HUES48 (cell line): Measurements from ENCODE around the gene COG5.
A peak's percentile ranks its signal among the peaks of the same experiment; 100 is the strongest.

Experiments used
- H3K27ac ChIP-seq: one replicate; pipeline ENCODE4 v1.7.0; 2013; ENCODE audit warnings: low read depth, low read length, inconsistent platforms
- H3K27me3 ChIP-seq: 2 replicates; pipeline ENCODE4 v1.6.1; 2013; ENCODE audit warnings: mild to moderate bottlenecking, low read length; ENCODE audit not compliant: control insufficient read depth, insufficient read depth
- H3K36me3 ChIP-seq: 2 replicates; pipeline ENCODE4 v1.6.1; 2013; ENCODE audit warnings: low read length; ENCODE audit not compliant: control insufficient read depth, insufficient read depth
- H3K4me1 ChIP-seq: 2 replicates; pipeline ENCODE4 v1.6.1; 2013; ENCODE audit warnings: mild to moderate bottlenecking, low read length; ENCODE audit not compliant: control insufficient read depth, insufficient read depth
- H3K4me3 ChIP-seq: 2 replicates; pipeline ENCODE4 v1.5.1; 2013; ENCODE audit warnings: mild to moderate bottlenecking, low read depth, low read length
- H3K9ac ChIP-seq: 2 replicates; pipeline ENCODE4 v1.6.1; 2013; ENCODE audit warnings: mild to moderate bottlenecking, low read depth, low read length, moderate library complexity
- H3K9me3 ChIP-seq: 2 replicates; pipeline ENCODE4 v1.6.1; 2013; ENCODE audit warnings: low read length; ENCODE audit not compliant: control insufficient read depth, insufficient read depth

Gene COG5

GRCh38 chr7:107594961-107595737 is 31.4 kb upstream of the COG5 start:
- no peaks in the 10 kb centered on the region for H3K9me3 ChIP-seq
- no peak overlapping the region for H3K4me3 ChIP-seq
- H3K4me1 ChIP-seq, result no peaks in the 10 kb centered on the region
- H3K36me3 ChIP-seq, result 0 out of 2 replicates have a peak, but pooled peaks cover 8% of the 10 kb centered on the region
- H3K27me3 ChIP-seq, result no peaks in the 10 kb centered on the region
- H3K27ac ChIP-seq, result no peak overlapping the region
- H3K9ac ChIP-seq, result no peak overlapping the region

GRCh38 chr7:107593025-107593410 is 29.3 kb upstream of the COG5 start:
- Histone ChIP-seq H3K4me3 (no peak overlapping the region), H3K9ac (no peak overlapping the region), H3K9me3 (no peaks in the 10 kb centered on the region), H3K36me3 (0 out of 2 replicates have a peak, but pooled peaks cover 8% of the 10 kb centered on the region), H3K27ac (no peak overlapping the region), H3K27me3 (no peaks in the 10 kb centered on the region), H3K4me1 (no peaks in the 10 kb centered on the region)

DNA sequence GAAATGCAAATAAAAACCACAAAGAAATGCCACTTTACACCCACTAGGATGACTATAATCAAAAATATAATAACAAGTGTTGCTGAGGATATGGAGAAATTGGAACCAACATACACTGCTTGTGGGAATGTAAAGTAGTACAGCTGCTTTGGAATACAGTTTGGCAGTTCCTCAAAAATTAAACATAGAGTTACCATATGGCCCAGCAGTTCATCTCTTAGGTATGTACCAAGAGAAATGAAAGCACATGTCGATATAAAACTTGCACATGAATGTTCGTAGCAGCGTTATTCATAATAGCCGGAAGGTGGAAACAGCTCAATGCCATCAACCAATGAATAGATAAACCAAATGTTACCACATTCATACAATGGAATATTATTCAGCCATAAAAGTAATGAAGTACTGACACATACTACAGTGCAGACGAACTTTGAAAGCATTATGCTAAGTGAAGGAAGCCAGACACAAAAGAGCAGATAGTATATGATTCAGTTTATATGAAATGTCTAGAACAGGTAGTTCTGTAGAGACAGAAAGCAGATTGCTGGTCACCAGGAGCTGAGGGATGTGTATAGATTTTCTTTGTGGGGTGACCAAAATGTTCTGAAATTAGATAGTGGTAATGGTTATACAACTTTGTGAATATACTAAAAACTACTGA is 28.8 kb upstream of the COG5 start:
- Histone ChIP-seq H3K27ac (no peak overlapping the region), H3K27me3 (no peaks in the 10 kb centered on the region), H3K4me1 (no peaks in the 10 kb centered on the region), H3K4me3 (no peak overlapping the region), H3K36me3 (0 out of 2 replicates have a peak, but pooled peaks cover 8% of the 10 kb centered on the region), H3K9ac (no peak overlapping the region), H3K9me3 (no peaks in the 10 kb centered on the region)

- 0 out of 2 replicates have a peak, but pooled peaks cover 8% of the 10 kb centered on the region for H3K36me3 ChIP-seq
- no peaks in the 10 kb centered on the region for H3K27me3 ChIP-seq
- H3K4me1 ChIP-seq, result no peaks in the 10 kb centered on the region
- H3K9ac ChIP-seq, result no peak overlapping the region
- H3K27ac ChIP-seq, result no peak overlapping the region
- H3K4me3 ChIP-seq, result no peak overlapping the region
- no peaks in the 10 kb centered on the region for H3K9me3 ChIP-seq
Observed at GRCh38 chr7:107591421-107591820, 27.7 kb upstream of the COG5 start.

GRCh38 chr7:107588529-107589130 is 24.9 kb upstream of the COG5 start:
- Histone ChIP-seq H3K36me3 (no peaks in the 10 kb centered on the region; the same call in 1 of the 2 replicates), H3K27ac (no peak overlapping the region), H3K9me3 (no peaks in the 10 kb centered on the region), H3K27me3 (no peaks in the 10 kb centered on the region), H3K4me3 (no peak overlapping the region), H3K4me1 (no peaks in the 10 kb centered on the region), H3K9ac (no peak overlapping the region)

GRCh38 chr7:107584716-107585115 is 21.0 kb upstream of the COG5 start:
- H3K27me3 ChIP-seq, result no peaks in the 10 kb centered on the region; the same call in 1 of the 2 replicates
- no peak overlapping the region for H3K9ac ChIP-seq
- H3K4me1 ChIP-seq, result 0 out of 2 replicates have a peak, but pooled peaks cover 3% of the 10 kb centered on the region
- H3K36me3 ChIP-seq, result no peaks in the 10 kb centered on the region; the same call in 1 of the 2 replicates
- no peaks in the 10 kb centered on the region for H3K9me3 ChIP-seq
- H3K4me3 ChIP-seq, result no peak overlapping the region
- H3K27ac ChIP-seq, result no peak overlapping the region

DNA sequence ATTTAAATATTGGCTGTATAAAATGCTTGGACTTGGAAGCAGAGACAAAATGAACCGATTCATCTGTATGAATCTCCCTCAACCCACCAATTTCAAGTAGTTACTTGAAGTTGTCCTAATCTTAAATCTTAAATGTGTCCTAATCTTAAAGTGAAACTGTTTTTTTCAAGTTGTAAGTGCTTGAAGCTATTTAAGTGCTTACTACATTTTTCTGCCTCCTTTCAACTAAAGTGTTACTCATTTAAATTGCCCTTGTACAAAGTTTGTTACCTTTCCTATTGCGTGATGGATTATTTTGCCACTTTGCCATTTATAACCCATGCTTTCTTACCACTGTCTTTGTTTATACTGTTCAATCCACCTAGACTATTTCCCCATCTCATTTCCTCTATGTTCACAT is 19.2 kb upstream of the COG5 start:
- Histone ChIP-seq H3K4me3 (no peak overlapping the region), H3K27ac (no peak overlapping the region), H3K9me3 (no peaks in the 10 kb centered on the region), H3K36me3 (no peaks in the 10 kb centered on the region; the same call in 1 of the 2 replicates), H3K9ac (no peak overlapping the region), H3K4me1 (0 out of 2 replicates have a peak, but pooled peaks cover 3% of the 10 kb centered on the region), H3K27me3 (no peaks in the 10 kb centered on the region; the same call in 1 of the 2 replicates)

DNA sequence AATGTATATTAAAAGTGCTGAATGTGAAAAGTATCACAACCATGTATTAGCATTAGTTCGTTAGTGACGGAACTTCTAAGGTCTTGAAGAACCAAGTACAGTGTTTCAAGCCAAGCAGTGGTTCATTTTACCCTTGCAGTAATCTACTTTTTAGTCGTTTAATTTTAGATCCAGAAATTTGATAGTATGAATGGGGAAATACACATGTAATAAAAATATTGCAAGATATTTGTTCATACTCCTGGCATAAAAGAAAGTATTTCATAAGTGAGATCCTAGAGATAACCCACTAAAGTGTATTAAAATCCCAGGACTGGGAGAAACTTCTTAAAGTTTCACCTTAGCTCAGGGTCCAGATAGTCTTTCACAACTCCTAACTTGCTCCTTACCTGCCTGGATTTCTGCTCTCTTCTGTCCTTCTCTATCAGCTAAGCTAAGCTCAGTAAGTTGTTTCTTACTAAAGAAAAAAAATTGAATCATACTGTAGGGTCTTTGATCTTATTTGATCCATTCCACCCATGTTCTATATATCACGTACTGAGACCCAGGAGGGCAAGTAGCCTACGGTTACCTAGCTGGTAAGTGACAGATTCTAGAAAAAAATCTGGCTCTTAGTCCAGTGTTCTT is 17.8 kb upstream of the COG5 start:
- Histone ChIP-seq H3K36me3 (peaks cover 9% of the 10 kb centered on the region), H3K4me3 (peak overlapping the region; percentile 100), H3K9me3 (no peaks in the 10 kb centered on the region), H3K4me1 (0 out of 2 replicates have a peak, but pooled peaks cover 3% of the 10 kb centered on the region), H3K9ac (no peak overlapping the region), H3K27ac (no peak overlapping the region), H3K27me3 (no peaks in the 10 kb centered on the region; the same call in 1 of the 2 replicates)

DNA sequence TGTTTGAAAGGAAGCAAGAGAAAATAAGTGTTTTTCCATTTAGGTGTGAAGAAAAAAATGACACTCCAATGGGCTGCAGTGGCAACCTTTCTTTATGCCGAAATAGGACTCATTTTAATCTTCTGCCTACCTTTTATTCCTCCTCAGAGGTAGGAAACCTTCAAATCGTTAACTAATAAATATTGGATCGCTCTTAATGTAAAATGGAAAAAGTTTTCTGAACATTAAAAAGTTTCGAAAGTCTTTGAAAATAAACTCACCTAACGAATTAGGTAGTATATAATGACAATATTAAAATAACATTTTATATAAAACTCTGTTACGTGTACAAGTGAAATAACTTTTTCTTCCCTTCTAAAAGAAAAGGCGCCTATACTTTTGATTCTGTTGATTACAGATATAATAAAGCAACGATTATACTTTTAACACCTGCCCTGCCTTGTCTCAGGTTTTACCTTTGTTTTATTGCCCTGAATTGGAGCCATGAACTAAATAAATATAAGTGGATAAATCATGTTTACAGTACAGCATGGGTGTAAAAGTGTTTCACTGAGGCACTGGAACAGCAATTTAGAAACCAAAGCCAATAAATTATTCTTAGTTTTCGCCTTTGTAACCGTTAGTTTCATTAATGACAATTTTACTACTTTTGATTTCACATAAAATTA is 17.1 kb upstream of the COG5 start:
- Histone ChIP-seq H3K4me3 (peak overlapping the region; percentile 100), H3K36me3 (peaks cover 16% of the 10 kb centered on the region), H3K9me3 (no peaks in the 10 kb centered on the region), H3K27me3 (no peaks in the 10 kb centered on the region; the same call in 1 of the 2 replicates), H3K4me1 (0 out of 2 replicates have a peak, but pooled peaks cover 3% of the 10 kb centered on the region), H3K9ac (peak overlapping the region; percentile 87), H3K27ac (peak overlapping the region; percentile 89)
